Adrenal gland (tissue), 12 donors: Measurements from ENCODE around the gene ZBP1. TPM values are rescaled to one million over a fixed set of nuclear protein-coding genes. Genes with fewer than 3 reads are reported as not detected.

Experiments
- DNase-seq, 7 donors: peaks; one replicate each; pipeline ENCODE4 v3.0.0-alpha.2; 2019 to 2020
- H3K27ac ChIP-seq, 5 donors: fragments of 200-600 bp; sonication (generic) in 4 of 5; 1 replicate in 3 of 5; 2 replicates in 2 of 5; pipeline versions ENCODE4 v1.5.1 to v1.8.0; 2016 to 2020; ENCODE audit warnings: mild to moderate bottlenecking in 1 of 5
- H3K27me3 ChIP-seq: fragments of 200-600 bp; 2 replicates; pipeline ENCODE4 v1.8.0; 2021
- H3K36me3 ChIP-seq, 2 donors: fragments of 200-600 bp; replicated peaks in 1 of 2; 1 replicate in 1 of 2; 2 replicates in 1 of 2; pipeline versions ENCODE4 v1.5.1 to v1.8.0; 2018 to 2022
- H3K4me1 ChIP-seq, 2 donors: fragments of 200-600 bp; replicated peaks in 1 of 2; 1 replicate in 1 of 2; 2 replicates in 1 of 2; pipeline versions ENCODE4 v1.5.1 to v1.8.0; 2018 to 2021
- H3K4me3 ChIP-seq, 4 donors: fragments of 200-600 bp; sonication (generic) in 3 of 4; one replicate each; pipeline ENCODE4 v1.5.1; 2016 to 2018
- H3K9me3 ChIP-seq, 3 donors: fragments of 200-600 bp; sonication (generic) in 1 of 3; replicated peaks in 1 of 3; 1 replicate in 2 of 3; 2 replicates in 1 of 3; pipeline versions ENCODE4 v1.5.1 to v1.8.0; 2016 to 2021
- CTCF ChIP-seq, 6 experiments: fragments of 450-650 bp in 4 of 6; fragments of 200-600 bp in 2 of 6; sonication (generic) in 1 of 6; IDR thresholded peaks; 1 replicate in 5 of 6; 2 replicates in 1 of 6; pipeline versions ENCODE4 v1.5.1 to v1.8.0; 2016 to 2021; ENCODE audit warnings: antibody characterized with exemption in 6 of 6, mild to moderate bottlenecking in 2 of 6, moderate library complexity in 1 of 6
- POLR2A ChIP-seq, 2 donors: fragments of 450-650 bp; IDR thresholded peaks; one replicate each; pipeline ENCODE4 v1.6.1; 2017; ENCODE audit warnings: antibody characterized with exemption in 2 of 2, mild to moderate bottlenecking in 2 of 2, moderate library complexity in 1 of 2
- WGBS, 4 donors: extraction: QIAGEN DNeasy Blood & Tissue Kit in 2 of 4; methylation state at CpG; one replicate each; pipeline versions ENCODE4 v1.1.5 to v1.1.7; 2013 to 2017; 5-methylcytosine and 5-hydroxymethylcytosine counted together
- intact Hi-C, 2 donors: fragments of 100-400 bp; cut with DNase I; formaldehyde crosslinking; loops; one replicate each; pipeline versions ENCODE4 v1.14.1 to v1.15.0; 2022 to 2023
- polyA plus RNA-seq, 3 donors: library from polyadenylated mRNA; stranded (reverse); fragments of 200-250 nt in 2 of 3; fragments of 350-450 nt in 1 of 3; fragmentation: Illumina TruSeq in 1 of 3; extraction: RNeasy Lipid Tissue Mini Kit (QIAGEN cat#74804) in 1 of 3; gene quantifications; one replicate each; pipeline ENCODE4 v1.2.3, GENCODE V29; 2013 to 2014
- total RNA-seq, 9 donors: library from RNA; depleted of rRNA in 4 of 9; stranded (reverse); fragments of >200 nt in 4 of 9; fragments of 120-200 nt in 1 of 9; fragmentation: NEBNext Ultra II Directional in 1 of 9; extraction: Animal tissue kit (Norgen Biotek cat#: 25700) in 1 of 9; gene quantifications; one replicate each; pipeline versions ENCODE4 v1.1.0 to v1.2.4, GENCODE V29; 2013 to 2023
- donor health status: healthy with polysubstance abuse.
- donor health status: Bipolar disorder and iron deficiency.
- donor health status: DM: yes; HTN: yes; CAD: no.
- donor health status: DM: no; HTN: no; CAD: no.
- donor health status: DM: no; HTN: no; CAD: no.
- donor health status: DM: yes; HTN: yes; CAD: no.

ZBP1 gene
- total and polyA plus RNA-seq, 12 donors = 0.14 to 2.9 (median 0.68) TPM; not detected in 3

DNA sequence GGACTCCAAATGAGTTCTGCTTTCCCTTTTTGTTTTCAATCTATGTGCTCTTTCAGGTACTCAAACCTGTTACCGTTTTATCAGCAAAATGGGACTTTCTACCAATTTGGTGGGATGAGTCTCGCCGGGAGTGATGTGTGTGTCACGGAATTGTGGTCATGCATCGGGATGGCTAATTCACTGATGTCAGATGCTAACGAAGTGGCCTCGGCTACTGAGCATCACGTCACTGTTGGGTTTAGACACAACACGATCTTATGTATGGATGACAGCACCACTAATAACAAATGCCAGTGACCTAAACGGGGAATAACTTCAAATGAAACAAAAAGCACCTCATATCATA is 61.0 kb downstream of the ZBP1 start:
- H3K27ac ChIP-seq = no peak overlapping the region
- H3K4me3 ChIP-seq = no peak overlapping the region
- peaks cover 0 to 4% of the 10 kb centered on the region in 2 donors for H3K4me1 ChIP-seq
- H3K27me3 ChIP-seq = peaks cover 6% of the 10 kb centered on the region
- H3K36me3 ChIP-seq = no peaks in the 10 kb centered on the region
- TF ChIP-seq CTCF (IDR thresholded peaks at IDR 0.05) (no peak), POLR2A (IDR thresholded peaks at IDR 0.05) (no peak)
- WGBS, 4 donors = 75 to 86% (median 78%) methylated on average over 10 of the region's 10 CpGs
- intact Hi-C loops = no loop called here
- no peak for DNase-seq
- H3K9me3 ChIP-seq = no peaks in the 10 kb centered on the region

DNA sequence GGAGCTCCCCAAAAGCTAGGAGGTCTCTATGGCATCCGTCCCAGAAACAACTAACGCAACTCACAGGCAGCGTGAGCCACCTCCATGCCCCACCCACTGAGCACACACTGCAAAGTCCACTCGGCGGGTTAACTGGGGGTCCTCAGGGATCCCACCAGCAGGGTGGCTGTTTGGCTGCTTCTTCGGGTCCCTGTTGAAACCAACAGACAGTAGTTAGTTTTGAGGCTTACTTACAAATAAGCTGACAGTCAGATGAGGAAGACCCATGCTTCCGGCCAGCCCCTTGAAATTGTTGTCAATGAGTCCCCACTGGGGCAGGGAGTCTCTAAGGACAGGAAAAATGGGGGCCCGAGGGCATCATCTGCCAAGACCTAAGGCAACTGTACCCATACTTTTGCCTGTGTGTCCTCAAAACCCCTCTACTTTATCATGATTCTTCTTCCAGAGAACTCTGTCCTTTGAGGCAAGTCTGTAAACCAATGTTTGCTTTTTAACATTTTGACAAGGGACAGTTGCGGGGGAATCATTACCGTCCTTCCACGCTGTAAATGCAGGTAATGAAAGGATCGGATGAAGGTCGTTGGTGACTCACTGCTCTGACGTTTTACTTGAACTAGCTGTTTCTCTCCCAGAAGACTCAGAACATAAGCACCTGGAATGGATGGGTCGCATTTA is 61.5 kb downstream of the ZBP1 start:
- peaks cover 0 to 4% of the 10 kb centered on the region in 2 donors for H3K4me1 ChIP-seq
- peaks cover 6% of the 10 kb centered on the region for H3K27me3 ChIP-seq
- no peak overlapping the region for H3K4me3 ChIP-seq
- TF ChIP-seq CTCF (IDR thresholded peaks at IDR 0.05) (no peak), POLR2A (IDR thresholded peaks at IDR 0.05) (no peak)
- no peaks in the 10 kb centered on the region for H3K36me3 ChIP-seq
- WGBS, 4 donors = 58 to 62% (median 61%) methylated on average over 11 to 15 of the region's 15 CpGs
- no peak overlapping the region for H3K27ac ChIP-seq
- intact Hi-C loops = no loop called here
- no peak for DNase-seq
- no peaks in the 10 kb centered on the region for H3K9me3 ChIP-seq

- no peak for DNase-seq
- TF ChIP-seq CTCF (IDR thresholded peaks at IDR 0.05) (no peak), POLR2A (IDR thresholded peaks at IDR 0.05) (no peak)
- WGBS, 4 donors = 73 to 79% (median 76%) methylated on average over 9 of the region's 9 CpGs
Observed at GRCh38 chr20:57557926-57558613, 62.2 kb downstream of the ZBP1 start.

GRCh38 chr20:57556980-57557274 is 63.3 kb downstream of the ZBP1 start:
- Histone ChIP-seq H3K4me1 (peaks cover 0 to 4% of the 10 kb centered on the region in 2 donors), H3K4me3 (no peak overlapping the region), H3K36me3 (no peaks in the 10 kb centered on the region), H3K27me3 (peaks cover 6% of the 10 kb centered on the region), H3K9me3 (no peaks in the 10 kb centered on the region), H3K27ac (no peak overlapping the region)
- no peak for TF ChIP-seq CTCF (IDR thresholded peaks at IDR 0.05)
- no peak for TF ChIP-seq POLR2A (IDR thresholded peaks at IDR 0.05)
- intact Hi-C loops = no loop called here
- 40 to 79% (median 76%) methylated on average over 1 to 3 of the region's 3 CpGs for WGBS, 4 donors
- DNase-seq = no peak

More at GRCh38 chr20:57557926-57558613, 62.2 kb downstream of the ZBP1 start:
- intact Hi-C loops = no loop called here
- H3K4me3 ChIP-seq = no peak overlapping the region
- H3K9me3 ChIP-seq = no peaks in the 10 kb centered on the region
- H3K27ac ChIP-seq = no peak overlapping the region
- H3K36me3 ChIP-seq = no peaks in the 10 kb centered on the region
- peaks cover 0 to 4% of the 10 kb centered on the region in 2 donors for H3K4me1 ChIP-seq
- H3K27me3 ChIP-seq = peaks cover 6% of the 10 kb centered on the region
